Measurements from ENCODE around the gene FCMR.

- TF ChIP-seq CTCF (IDR thresholded peaks at IDR 0.05) (no peak), POLR2A (IDR thresholded peaks at IDR 0.05; ENCODE audit: low read depth) (no peak), EP300 (IDR thresholded peaks at IDR 0.05) (no peak), POLR2AphosphoS5 (IDR thresholded peaks at IDR 0.05) (no peak)
These were observed 20.2 kb upstream of the FCMR start for GRCh38 chr1:206941766-206942418.
